ENCODE data around the gene MEF2A.

- TF ChIP-seq POLR2A (IDR thresholded peaks at IDR 0.05; ENCODE audit: low read depth, low read length) (no peak), POLR2AphosphoS5 (IDR thresholded peaks at IDR 0.05; ENCODE audit: low read depth, low read length) (no peak), TAF1 (IDR thresholded peaks at IDR 0.05; ENCODE audit: low read depth, low read length) (no peak), SPI1 (IDR thresholded peaks at IDR 0.05; ENCODE audit: low read depth, low read length) (no peak), PAX5 (IDR thresholded peaks at IDR 0.05; ENCODE audit: insufficient read depth, low read length, severe bottlenecking) (no peak), POU2F2 (IDR thresholded peaks at IDR 0.05; ENCODE audit: low read depth, low read length) (no peak)
Observed at GRCh38 chr15:99613887-99614647, 48.3 kb downstream of the MEF2A start.
